GM18909 (cell line): ENCODE data around the gene CAMK2B.

Experiments
- ATAC-seq: cut with Tn5 transposase; IDR thresholded peaks from one replicate; pipeline ENCODE4 v1.9.1; 2021; ENCODE audit warnings: mild to moderate bottlenecking; ENCODE audit not compliant: unreplicated experiment, poor library complexity

The CAMK2B gene

GRCh38 chr7:44331682-44332081 lies 6.3 kb upstream of the CAMK2B start:
- no peak for ATAC-seq

- ATAC-seq: no peak
These were observed 4.9 kb upstream of the CAMK2B start for GRCh38 chr7:44330331-44330730.

DNA sequence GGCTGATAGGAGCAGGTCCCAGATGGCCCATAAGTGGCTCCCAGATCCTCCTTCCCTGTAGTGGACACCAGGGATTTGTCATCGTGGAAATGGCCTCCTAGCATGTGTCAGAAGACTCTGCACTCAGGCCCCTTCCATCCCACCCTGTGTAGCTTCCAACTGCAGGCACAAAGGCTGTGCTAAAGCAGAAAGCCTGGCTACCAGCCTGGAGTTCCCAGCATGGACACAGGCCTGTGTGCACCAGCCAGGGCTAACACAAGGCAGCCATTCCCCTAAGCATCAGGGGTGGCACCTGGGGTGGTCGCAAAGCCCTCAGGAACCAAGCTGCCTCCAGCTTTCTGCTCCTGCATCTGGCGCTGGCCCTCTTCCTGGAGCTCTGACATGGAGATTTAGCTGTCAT lies 4.5 kb upstream of the CAMK2B start:
- ATAC-seq: no peak

DNA sequence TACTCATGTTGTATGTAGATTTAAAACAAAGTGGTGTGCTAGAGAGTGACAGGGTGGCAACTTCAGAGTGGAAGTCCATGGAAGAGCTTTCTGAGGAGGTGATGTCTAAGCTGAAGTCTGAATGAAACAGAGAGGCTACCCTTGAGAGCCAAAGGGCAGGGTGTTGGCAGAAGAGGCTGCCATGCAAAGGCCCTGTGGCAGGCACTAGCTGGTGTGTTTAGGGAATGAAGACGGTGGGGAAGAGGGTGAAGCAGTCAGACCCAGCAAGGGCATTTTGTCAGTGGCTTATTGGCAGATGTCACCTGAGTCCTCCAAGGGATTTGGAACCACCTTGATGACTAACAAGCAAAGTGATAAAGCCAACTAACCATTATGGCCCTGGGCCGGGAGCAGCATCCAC lies 3.7 kb upstream of the CAMK2B start:
- no peak for ATAC-seq

- ATAC-seq: no peak
These were observed 2.6 kb upstream of the CAMK2B start for GRCh38 chr7:44327981-44328380.

DNA sequence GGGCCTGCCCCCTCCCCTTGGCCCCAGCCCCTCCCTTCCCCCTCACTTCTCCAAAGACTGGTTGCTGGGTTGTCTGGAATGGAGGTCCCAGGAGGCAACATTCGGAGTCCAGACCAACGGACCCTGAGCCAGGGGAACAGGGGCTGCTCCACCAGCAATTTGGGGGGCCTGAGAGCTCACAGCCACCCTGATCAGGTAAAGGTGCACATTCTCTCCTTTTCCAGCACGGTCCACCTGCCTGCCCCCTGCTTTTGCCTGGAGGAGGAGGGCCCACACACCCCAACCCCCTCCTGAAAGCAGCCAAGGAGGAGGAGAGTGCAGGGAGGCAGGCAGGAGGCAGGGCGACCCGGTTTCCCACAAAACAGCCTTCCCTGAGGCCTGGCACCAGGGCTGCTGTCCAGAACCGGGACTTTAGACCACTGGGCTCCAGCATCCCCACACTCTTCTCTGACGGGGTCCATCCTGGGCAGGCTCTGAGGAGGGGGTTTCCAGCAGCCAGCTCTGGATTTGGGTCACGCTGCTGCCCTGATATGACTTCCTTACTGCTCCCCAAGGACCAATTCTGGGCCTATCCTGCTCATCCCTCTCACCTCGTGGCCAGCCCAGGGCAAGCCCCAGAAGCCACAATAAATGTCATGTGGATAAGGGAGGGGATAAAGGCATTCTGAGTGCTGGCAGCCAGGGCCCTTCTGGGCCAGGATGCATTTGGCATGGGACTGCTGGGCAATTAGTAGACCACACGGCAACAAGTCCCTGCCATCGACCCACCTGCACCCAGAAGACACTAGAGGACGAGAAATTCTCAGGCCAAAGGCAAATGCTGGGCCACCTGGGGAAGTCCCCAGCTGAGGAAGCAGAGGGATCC lies 1.1 kb upstream of the CAMK2B start:
- no peak for ATAC-seq

DNA sequence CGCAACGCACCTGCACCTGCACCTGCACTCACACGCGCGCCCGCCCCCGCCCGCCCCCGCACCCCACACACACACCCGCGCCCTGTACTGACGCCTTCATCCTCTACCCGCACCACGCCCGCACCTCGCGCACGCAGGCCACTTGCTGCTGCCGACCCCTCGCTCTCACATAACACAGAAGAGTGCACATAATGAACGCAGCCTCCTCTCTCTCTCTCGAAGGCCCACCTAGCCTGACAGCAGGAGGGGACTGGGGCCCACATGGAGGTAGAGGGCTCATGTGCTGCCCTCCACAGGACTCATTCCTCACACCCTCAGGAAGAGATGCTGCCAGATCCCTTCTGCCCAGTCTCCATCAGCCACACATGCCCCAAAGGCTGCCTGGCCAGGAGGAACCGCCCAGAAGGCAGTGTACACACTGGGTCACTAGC lies 432 bp upstream of the CAMK2B start:
- ATAC-seq: no peak

DNA sequence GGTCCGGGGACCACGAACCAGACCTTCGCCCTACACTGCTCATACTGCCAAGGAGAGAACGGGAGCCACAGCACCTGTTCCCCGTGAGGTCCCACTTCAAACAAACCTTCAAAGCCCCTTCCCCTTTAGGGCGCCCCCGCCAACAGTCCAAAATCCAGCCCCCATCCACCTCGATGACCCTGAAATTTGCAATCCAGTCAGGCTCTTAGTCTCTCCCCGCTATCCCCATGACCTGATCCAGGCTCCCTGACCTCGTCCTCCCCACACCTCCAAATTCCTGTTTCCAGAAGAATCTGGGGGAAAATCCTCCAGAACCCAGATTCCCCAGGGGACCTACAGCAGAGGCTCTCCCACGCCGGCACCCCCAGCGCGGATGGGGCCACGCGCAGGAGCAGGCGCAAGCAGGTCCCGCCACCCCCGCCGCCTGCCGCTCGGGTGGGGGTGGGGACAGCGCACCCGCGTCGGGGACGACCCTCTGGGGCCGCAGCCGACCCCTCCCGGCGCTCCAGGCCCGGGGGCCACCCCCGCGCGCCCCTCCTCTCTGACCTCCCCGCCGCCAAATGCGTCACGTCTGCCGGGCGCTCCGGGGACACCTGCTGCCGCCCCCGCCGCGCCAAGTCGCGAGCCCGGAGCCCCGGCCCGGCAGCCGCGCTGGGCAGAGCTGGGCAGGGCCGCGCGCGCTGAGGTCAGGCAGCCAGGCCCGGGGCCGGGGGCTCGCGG lies 753 bp downstream of the CAMK2B start:
- no peak for ATAC-seq

- ATAC-seq: no peak
These were observed 1.3 kb downstream of the CAMK2B start for GRCh38 chr7:44324204-44324480.

- ATAC-seq: no peak
These were observed 1.8 kb downstream of the CAMK2B start for GRCh38 chr7:44323381-44324203.

GRCh38 chr7:44322631-44323363 lies 2.6 kb downstream of the CAMK2B start:
- no peak for ATAC-seq

GRCh38 chr7:44321796-44322195 lies 3.6 kb downstream of the CAMK2B start:
- no peak for ATAC-seq

GRCh38 chr7:44320794-44321371 lies 4.5 kb downstream of the CAMK2B start:
- ATAC-seq: no peak

GRCh38 chr7:44320141-44320540 lies 5.3 kb downstream of the CAMK2B start:
- ATAC-seq: no peak

GRCh38 chr7:44318332-44318731 lies 7.1 kb downstream of the CAMK2B start:
- ATAC-seq: no peak

- no peak for ATAC-seq
These were observed 10.0 kb downstream of the CAMK2B start for GRCh38 chr7:44315301-44315903.

DNA sequence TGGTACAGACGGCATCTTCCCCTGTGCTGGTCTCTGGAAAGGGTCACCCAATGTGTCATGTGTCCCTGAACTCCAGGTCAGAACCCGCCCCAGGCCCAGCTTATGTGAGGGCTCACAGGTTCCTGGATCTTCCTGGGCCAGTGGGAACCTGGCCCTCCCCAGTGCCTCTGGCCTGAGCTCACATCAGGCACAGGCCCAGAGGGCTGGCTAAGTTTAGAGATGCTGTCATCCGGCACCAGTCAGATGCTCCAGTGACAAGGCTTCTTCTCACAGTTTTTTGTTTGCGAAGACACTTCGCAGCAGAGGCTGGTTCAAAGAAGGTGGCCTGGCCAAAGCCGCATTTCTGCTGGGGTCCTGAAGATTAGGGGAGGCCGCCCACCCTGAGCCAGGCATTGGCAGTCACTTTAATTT lies 11.8 kb downstream of the CAMK2B start:
- ATAC-seq: no peak

GRCh38 chr7:44313016-44313415 lies 12.4 kb downstream of the CAMK2B start:
- no peak for ATAC-seq
